Naive thymus-derived CD8-positive, alpha-beta T cell (primary cell): Measurements from ENCODE around the gene MACF1. TPM values are rescaled to one million over a fixed set of nuclear protein-coding genes. Genes with fewer than 3 reads are reported as not detected.

Source experiments
- ATAC-seq, 2 donors: fragments of 150-1000 bp; cut with Tn5 transposase in 1 of 2; sonication (Bioruptor Pico), chemical (Tn5 transposase) in 1 of 2; 1 replicate in 1 of 2; 2 replicates in 1 of 2; pipeline ENCODE4 v1.10.0; 2021; ENCODE audit warnings: mild to moderate bottlenecking in 2 of 2, moderate library complexity in 2 of 2
- POLR2A ChIA-PET: fragments of 350-600 bp; sonication (Branson Sonifier 250); formaldehyde crosslinking; loops from one replicate; lab custom pipeline; 2021; ENCODE audit warnings: antibody characterized with exemption; lab: Charles Lee
- DNase-seq, 10 donors: peaks; one replicate each; pipeline versions ENCODE4 v3.0.0 to v3.0.0-alpha.2; 2020 to 2022
- H3K27ac Mint-ChIP-seq, 10 donors: one replicate each; pipeline ENCODE4 v1.8.0; 2020 to 2022; ENCODE audit warnings: mild to moderate bottlenecking in 10 of 10, mixed read lengths in 10 of 10, moderate library complexity in 4 of 10, inconsistent platforms in 1 of 10
- H3K27me3 Mint-ChIP-seq, 5 donors: one replicate each; pipeline ENCODE4 v1.8.0; 2021 to 2022; ENCODE audit warnings: mixed read lengths in 5 of 5
- H3K36me3 Mint-ChIP-seq, 3 donors: one replicate each; pipeline ENCODE4 v1.8.0; 2020 to 2022; ENCODE audit warnings: mixed read lengths in 3 of 3, mild to moderate bottlenecking in 2 of 3, inconsistent platforms in 1 of 3
- H3K4me1 Mint-ChIP-seq, 4 donors: one replicate each; pipeline ENCODE4 v1.8.0; 2021 to 2022; ENCODE audit warnings: mixed read lengths in 4 of 4
- H3K4me3 Mint-ChIP-seq, 10 donors: one replicate each; pipeline ENCODE4 v1.8.0; 2020 to 2022; ENCODE audit warnings: mild to moderate bottlenecking in 10 of 10, mixed read lengths in 10 of 10, moderate library complexity in 6 of 10, inconsistent platforms in 1 of 10
- H3K9me3 Mint-ChIP-seq, 9 donors: one replicate each; pipeline ENCODE4 v1.8.0; 2020 to 2022; ENCODE audit warnings: mixed read lengths in 9 of 9, mild to moderate bottlenecking in 3 of 9, inconsistent platforms in 1 of 9, moderate library complexity in 1 of 9
- polyA plus RNA-seq, 3 donors: library from polyadenylated mRNA; unstranded; fragments of 300-500 nt; fragmentation: Illumina TruSeq; gene quantifications; one replicate each; pipeline ENCODE4 v1.2.3, GENCODE V29; 2021
- total RNA-seq, 8 experiments: library from RNA in 2 of 8; stranded (reverse) in 2 of 8; gene quantifications; one replicate each; pipeline ENCODE4 v1.2.3 and lab custom pipeline; 2021 to 2026

The MACF1 gene
- total and polyA plus RNA-seq, 5 experiments from 2014 or later = 13.4 to 222 (median 60.8) TPM

- POLR2A ChIA-PET = no interaction called here
Measured at GRCh38 chr1:39272027-39272797, 67.7 kb downstream of the MACF1 start.

GRCh38 chr1:39272798-39273469, 68.4 kb downstream of the MACF1 start:
- Mint-ChIP-seq H3K9me3 (no peaks in the 10 kb centered on the region), H3K36me3 (peaks cover 0 to 27% (median 2%) of the 10 kb centered on the region in 3 donors), H3K4me3 (no peak overlapping the region), H3K27me3 (no peaks in the 10 kb centered on the region), H3K27ac (peak overlapping the region in 3 of 10 donors; percentile 3 to 64 (median 58)), H3K4me1 (peaks cover 33 to 76% (median 65%) of the 10 kb centered on the region in 4 donors)
- no peak for DNase-seq
- POLR2A ChIA-PET = no interaction called here
- ATAC-seq = no peak

More at GRCh38 chr1:39272027-39272797, 67.7 kb downstream of the MACF1 start:
- ATAC-seq = no peak
- H3K4me3 Mint-ChIP-seq = no peak overlapping the region
- H3K27me3 Mint-ChIP-seq = no peaks in the 10 kb centered on the region
- no peak for DNase-seq
- peak overlapping the region in 8 of 10 donors; percentile 3 to 75 (median 58) for H3K27ac Mint-ChIP-seq
- peaks cover 0 to 28% (median 2%) of the 10 kb centered on the region in 3 donors for H3K36me3 Mint-ChIP-seq
- peaks cover 28 to 75% (median 60%) of the 10 kb centered on the region in 4 donors for H3K4me1 Mint-ChIP-seq
- no peaks in the 10 kb centered on the region for H3K9me3 Mint-ChIP-seq

GRCh38 chr1:39275836-39276507, 71.5 kb downstream of the MACF1 start:
- ATAC-seq (no peak), DNase-seq (no peak)
- POLR2A ChIA-PET = no interaction called here
- peak overlapping the region in 4 of 10 donors; percentile 6 to 81 (median 48) for H3K27ac Mint-ChIP-seq
- H3K4me3 Mint-ChIP-seq = no peak overlapping the region
- H3K27me3 Mint-ChIP-seq = no peaks in the 10 kb centered on the region
- no peaks in the 10 kb centered on the region for H3K9me3 Mint-ChIP-seq
- peaks cover 22 to 61% (median 48%) of the 10 kb centered on the region in 4 donors for H3K4me1 Mint-ChIP-seq
- peaks cover 0 to 4% (median 0%) of the 10 kb centered on the region in 3 donors for H3K36me3 Mint-ChIP-seq

GRCh38 chr1:39277879-39278278, 73.4 kb downstream of the MACF1 start:
- peaks cover 14 to 42% (median 29%) of the 10 kb centered on the region in 4 donors for H3K4me1 Mint-ChIP-seq
- ATAC-seq (no peak), DNase-seq (no peak)
- H3K27ac Mint-ChIP-seq = peak overlapping the region in 5 of 10 donors; percentile 4 to 87 (median 30)
- peaks cover 0 to 16% (median 0%) of the 10 kb centered on the region in 3 donors for H3K36me3 Mint-ChIP-seq
- POLR2A ChIA-PET = no interaction called here
- H3K27me3 Mint-ChIP-seq = no peaks in the 10 kb centered on the region
- H3K4me3 Mint-ChIP-seq = no peak overlapping the region
- H3K9me3 Mint-ChIP-seq = no peaks in the 10 kb centered on the region

GRCh38 chr1:39282537-39283216, 78.2 kb downstream of the MACF1 start:
- no peak overlapping the region for H3K4me3 Mint-ChIP-seq
- POLR2A ChIA-PET = no interaction called here
- ATAC-seq (no peak), DNase-seq (no peak)
- H3K4me1 Mint-ChIP-seq = peaks cover 6 to 18% (median 16%) of the 10 kb centered on the region in 4 donors
- H3K27ac Mint-ChIP-seq = peak overlapping the region in 8 of 10 donors; percentile 20 to 80 (median 54)
- H3K9me3 Mint-ChIP-seq = no peaks in the 10 kb centered on the region
- peaks cover 6 to 59% (median 30%) of the 10 kb centered on the region in 3 donors for H3K36me3 Mint-ChIP-seq
- H3K27me3 Mint-ChIP-seq = no peaks in the 10 kb centered on the region

GRCh38 chr1:39283858-39284257, 79.4 kb downstream of the MACF1 start:
- H3K36me3 Mint-ChIP-seq = peaks cover 6 to 69% (median 32%) of the 10 kb centered on the region in 3 donors
- peak overlapping the region in 7 of 10 donors; percentile 4 to 86 (median 44) for H3K27ac Mint-ChIP-seq
- H3K27me3 Mint-ChIP-seq = no peaks in the 10 kb centered on the region
- H3K4me1 Mint-ChIP-seq = peaks cover 3 to 6% (median 5%) of the 10 kb centered on the region in 4 donors
- ATAC-seq (no peak), DNase-seq (no peak)
- no peak overlapping the region for H3K4me3 Mint-ChIP-seq
- POLR2A ChIA-PET = no interaction called here
- no peaks in the 10 kb centered on the region for H3K9me3 Mint-ChIP-seq

GRCh38 chr1:39287541-39287940, 83.0 kb downstream of the MACF1 start:
- no peak overlapping the region for H3K4me3 Mint-ChIP-seq
- POLR2A ChIA-PET = no interaction called here

GRCh38 chr1:39288735-39289465, 84.4 kb downstream of the MACF1 start:
- Mint-ChIP-seq H3K4me3 (no peak overlapping the region), H3K36me3 (peaks cover 6 to 95% (median 50%) of the 10 kb centered on the region in 3 donors), H3K4me1 (peaks cover 0 to 2% (median 0%) of the 10 kb centered on the region in 4 donors), H3K27me3 (no peaks in the 10 kb centered on the region), H3K9me3 (no peaks in the 10 kb centered on the region), H3K27ac (no peak overlapping the region)
- ATAC-seq (no peak), DNase-seq (no peak)
- POLR2A ChIA-PET = interaction anchor here (0.7 to 1.3 kb wide), 2 partner anchors 97 to 107 kb away, joined by 4 read pairs; no protein-coding TSS in a partner anchor

More at GRCh38 chr1:39287541-39287940, 83.0 kb downstream of the MACF1 start:
- H3K4me1 Mint-ChIP-seq = peaks cover 0 to 2% (median 0%) of the 10 kb centered on the region in 4 donors
- DNase-seq (no peak), ATAC-seq (no peak)
- H3K27ac Mint-ChIP-seq = no peak overlapping the region
- H3K27me3 Mint-ChIP-seq = no peaks in the 10 kb centered on the region
- H3K9me3 Mint-ChIP-seq = no peaks in the 10 kb centered on the region
- peaks cover 6 to 95% (median 45%) of the 10 kb centered on the region in 3 donors for H3K36me3 Mint-ChIP-seq

GRCh38 chr1:39292401-39292800, 87.9 kb downstream of the MACF1 start:
- H3K36me3 Mint-ChIP-seq = peaks cover 8 to 95% (median 48%) of the 10 kb centered on the region in 3 donors
- DNase-seq = no peak
- ATAC-seq = no peak
- H3K4me1 Mint-ChIP-seq = peaks cover 0 to 2% (median 0%) of the 10 kb centered on the region in 4 donors
- POLR2A ChIA-PET = no interaction called here
- H3K27ac Mint-ChIP-seq = peak overlapping the region in 1 of 10 donors; percentile 8
- H3K27me3 Mint-ChIP-seq = no peaks in the 10 kb centered on the region
- H3K4me3 Mint-ChIP-seq = no peak overlapping the region
- H3K9me3 Mint-ChIP-seq = no peaks in the 10 kb centered on the region

- no peaks in the 10 kb centered on the region for H3K27me3 Mint-ChIP-seq
- peaks cover 0 to 2% (median 0%) of the 10 kb centered on the region in 4 donors for H3K4me1 Mint-ChIP-seq
- peaks cover 8 to 90% (median 50%) of the 10 kb centered on the region in 3 donors for H3K36me3 Mint-ChIP-seq
- ATAC-seq = no peak
- H3K9me3 Mint-ChIP-seq = no peaks in the 10 kb centered on the region
- H3K4me3 Mint-ChIP-seq = no peak overlapping the region
- peak overlapping the region in 3 of 10 donors; percentile 25 to 56 (median 53) for H3K27ac Mint-ChIP-seq
- POLR2A ChIA-PET = no interaction called here
- DNase-seq = no peak
Measured at GRCh38 chr1:39293375-39294070, 89.0 kb downstream of the MACF1 start.

GRCh38 chr1:39294531-39294930, 90.0 kb downstream of the MACF1 start:
- H3K27me3 Mint-ChIP-seq = no peaks in the 10 kb centered on the region
- no peak overlapping the region for H3K4me3 Mint-ChIP-seq
- H3K4me1 Mint-ChIP-seq = no peaks in the 10 kb centered on the region
- ATAC-seq (no peak), DNase-seq (no peak)
- H3K36me3 Mint-ChIP-seq = peaks cover 8 to 91% (median 50%) of the 10 kb centered on the region in 3 donors
- POLR2A ChIA-PET = no interaction called here
- no peaks in the 10 kb centered on the region for H3K9me3 Mint-ChIP-seq
- peak overlapping the region in 3 of 10 donors; percentile 29 to 54 (median 53) for H3K27ac Mint-ChIP-seq
